OCI-LY7 (cell line): Measurements from ENCODE around the gene SLC25A25.

ENCODE experiments used
- EZH2phosphoT487 ChIP-seq: fragments of 200-600 bp; sonication (generic); IDR thresholded peaks from 2 replicates; pipeline ENCODE4 v1.6.1; 2018; ENCODE audit warnings: low read depth, borderline replicate concordance, mild to moderate bottlenecking, mixed run types, antibody characterized with exemption, low read length, moderate library complexity, mixed read lengths
- TF ChIP-seq, protein P1 (sequence below): fragments of 200-600 bp; sonication (generic); conservative IDR thresholded peaks from 2 replicates; pipeline ENCODE4 v1.5.1; 2014; ENCODE audit warnings: mild to moderate bottlenecking, antibody characterized with exemption, low read length, moderate library complexity, mixed read lengths

DNA sequence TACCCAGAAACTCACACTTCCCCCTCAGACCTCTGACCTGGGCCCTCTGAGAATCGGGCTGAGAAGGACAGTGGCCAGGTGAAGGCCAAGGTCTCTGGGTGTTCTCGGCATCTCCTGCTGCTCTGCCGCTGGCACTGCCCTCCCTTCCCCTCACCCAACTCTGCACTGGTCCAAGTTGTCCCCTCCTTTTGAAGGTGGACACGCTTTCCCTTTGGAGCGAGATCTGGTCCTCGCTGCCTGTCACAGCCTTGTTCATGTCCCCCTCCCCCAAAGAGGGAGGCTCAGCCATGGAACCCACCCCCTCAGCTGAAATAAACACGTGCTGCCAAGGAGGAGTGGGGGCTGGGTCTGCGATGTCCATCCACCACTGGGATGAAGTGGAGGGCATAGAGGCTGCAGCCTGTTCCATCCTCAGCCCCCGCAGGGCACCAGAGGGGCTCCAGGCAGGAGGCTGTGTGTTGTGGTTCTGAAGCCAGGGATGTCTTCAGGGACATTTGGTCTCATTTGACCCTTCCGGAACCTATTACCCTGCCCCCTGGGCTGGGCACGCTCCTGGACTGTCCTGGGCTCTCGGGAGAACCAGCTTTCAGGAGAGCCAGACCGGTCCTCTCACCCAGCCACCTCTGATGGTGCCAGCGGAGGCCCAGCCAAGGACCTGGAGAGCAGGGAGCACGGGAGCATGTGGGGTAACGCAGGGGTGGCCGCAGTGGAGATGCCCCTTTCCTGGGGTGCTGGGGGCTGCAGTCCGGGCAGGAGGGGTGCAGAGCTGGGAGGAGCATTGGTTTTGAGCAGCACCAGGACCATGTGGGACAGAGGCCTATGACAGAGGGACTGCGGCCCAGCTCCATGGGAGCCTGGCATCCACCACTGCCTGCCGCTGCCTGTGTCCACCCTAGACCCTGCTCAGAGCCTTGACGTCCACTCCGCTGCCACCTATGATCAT, 76.5 kb downstream of the SLC25A25 start:
- TF ChIP-seq, protein P1, sequence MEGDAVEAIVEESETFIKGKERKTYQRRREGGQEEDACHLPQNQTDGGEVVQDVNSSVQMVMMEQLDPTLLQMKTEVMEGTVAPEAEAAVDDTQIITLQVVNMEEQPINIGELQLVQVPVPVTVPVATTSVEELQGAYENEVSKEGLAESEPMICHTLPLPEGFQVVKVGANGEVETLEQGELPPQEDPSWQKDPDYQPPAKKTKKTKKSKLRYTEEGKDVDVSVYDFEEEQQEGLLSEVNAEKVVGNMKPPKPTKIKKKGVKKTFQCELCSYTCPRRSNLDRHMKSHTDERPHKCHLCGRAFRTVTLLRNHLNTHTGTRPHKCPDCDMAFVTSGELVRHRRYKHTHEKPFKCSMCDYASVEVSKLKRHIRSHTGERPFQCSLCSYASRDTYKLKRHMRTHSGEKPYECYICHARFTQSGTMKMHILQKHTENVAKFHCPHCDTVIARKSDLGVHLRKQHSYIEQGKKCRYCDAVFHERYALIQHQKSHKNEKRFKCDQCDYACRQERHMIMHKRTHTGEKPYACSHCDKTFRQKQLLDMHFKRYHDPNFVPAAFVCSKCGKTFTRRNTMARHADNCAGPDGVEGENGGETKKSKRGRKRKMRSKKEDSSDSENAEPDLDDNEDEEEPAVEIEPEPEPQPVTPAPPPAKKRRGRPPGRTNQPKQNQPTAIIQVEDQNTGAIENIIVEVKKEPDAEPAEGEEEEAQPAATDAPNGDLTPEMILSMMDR, result no peak
- no peak for TF ChIP-seq EZH2phosphoT487
